KOPT-K1 (cell line): Measurements from ENCODE around the gene TRIP13.
"Not testable (repeated sequence)": the region's sequence is repeated elsewhere in the genome, so short reads cannot be mapped to it uniquely, and the experiment has no call there.

ENCODE experiments used
- H3K27ac ChIP-seq: fragments of 200-600 bp; sonication (generic); 2 replicates; pipeline ENCODE4 v1.5.1; 2016; ENCODE audit warnings: antibody characterized with exemption, mild to moderate bottlenecking, low read depth, low read length; ENCODE audit not compliant: poor library complexity, severe bottlenecking
- H3K36me3 ChIP-seq: fragments of 200-600 bp; sonication (generic); 2 replicates; pipeline ENCODE4 v1.5.1; 2017; ENCODE audit warnings: antibody characterized with exemption, mild to moderate bottlenecking, low read length, moderate library complexity; ENCODE audit not compliant: insufficient read depth
- H3K9me3 ChIP-seq: fragments of 200-600 bp; sonication (generic); 2 replicates; pipeline ENCODE4 v1.5.1; 2017; ENCODE audit warnings: antibody characterized with exemption, low read length, mild to moderate bottlenecking; ENCODE audit not compliant: insufficient read depth, poor library complexity, severe bottlenecking

Gene TRIP13, protein sequence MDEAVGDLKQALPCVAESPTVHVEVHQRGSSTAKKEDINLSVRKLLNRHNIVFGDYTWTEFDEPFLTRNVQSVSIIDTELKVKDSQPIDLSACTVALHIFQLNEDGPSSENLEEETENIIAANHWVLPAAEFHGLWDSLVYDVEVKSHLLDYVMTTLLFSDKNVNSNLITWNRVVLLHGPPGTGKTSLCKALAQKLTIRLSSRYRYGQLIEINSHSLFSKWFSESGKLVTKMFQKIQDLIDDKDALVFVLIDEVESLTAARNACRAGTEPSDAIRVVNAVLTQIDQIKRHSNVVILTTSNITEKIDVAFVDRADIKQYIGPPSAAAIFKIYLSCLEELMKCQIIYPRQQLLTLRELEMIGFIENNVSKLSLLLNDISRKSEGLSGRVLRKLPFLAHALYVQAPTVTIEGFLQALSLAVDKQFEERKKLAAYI

DNA sequence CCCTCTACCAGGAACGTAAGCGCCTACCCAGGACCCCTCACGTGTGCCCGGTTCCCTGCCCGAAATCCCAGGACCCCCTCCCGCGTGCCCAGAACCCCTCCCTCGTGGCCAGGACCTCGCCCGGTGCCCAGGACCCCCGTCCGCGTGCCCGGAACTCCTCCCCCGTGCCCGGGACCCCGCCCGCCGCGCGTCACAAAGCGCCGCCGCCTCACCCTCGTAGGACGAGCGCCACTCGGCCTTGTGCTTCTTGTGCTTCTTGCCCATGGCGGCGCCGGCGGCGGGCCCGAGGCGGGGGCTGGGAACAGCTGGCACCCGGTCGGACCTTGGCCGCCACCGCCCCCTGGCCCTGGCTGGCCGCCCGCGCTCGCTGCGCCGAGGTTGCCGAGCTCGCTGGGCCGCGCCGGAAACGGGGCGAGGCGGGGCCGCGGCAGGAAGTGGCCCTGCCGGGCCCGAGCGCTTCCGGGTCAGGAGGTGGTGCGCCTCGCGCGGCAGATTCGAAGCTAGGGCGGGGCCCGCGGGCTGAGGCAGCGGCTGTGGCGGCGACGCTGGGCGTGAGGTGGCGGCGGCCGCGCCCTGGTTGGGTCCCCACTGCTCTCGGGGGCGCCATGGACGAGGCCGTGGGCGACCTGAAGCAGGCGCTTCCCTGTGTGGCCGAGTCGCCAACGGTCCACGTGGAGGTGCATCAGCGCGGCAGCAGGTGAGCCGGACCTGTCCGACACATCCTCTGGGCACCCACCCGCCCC is at the start of gene TRIP13, which contains the start of gene BRD9:
Gene TRIP13, plus strand, starts transcription at position 491 of the 743 bp plus-strand sequence. Its CDS starts 115 bp downstream, at position 606.
Gene BRD9, minus strand, starts transcription at position 408 of the 743 bp plus-strand sequence. Its CDS starts 144 bp downstream, at position 264.
- Histone ChIP-seq H3K27ac (peak within 1 kb of the TSS; percentile 94), H3K36me3 (peaks cover 75% of the 10 kb centered on the region), H3K9me3 (no peaks in the 10 kb centered on the region)

DNA sequence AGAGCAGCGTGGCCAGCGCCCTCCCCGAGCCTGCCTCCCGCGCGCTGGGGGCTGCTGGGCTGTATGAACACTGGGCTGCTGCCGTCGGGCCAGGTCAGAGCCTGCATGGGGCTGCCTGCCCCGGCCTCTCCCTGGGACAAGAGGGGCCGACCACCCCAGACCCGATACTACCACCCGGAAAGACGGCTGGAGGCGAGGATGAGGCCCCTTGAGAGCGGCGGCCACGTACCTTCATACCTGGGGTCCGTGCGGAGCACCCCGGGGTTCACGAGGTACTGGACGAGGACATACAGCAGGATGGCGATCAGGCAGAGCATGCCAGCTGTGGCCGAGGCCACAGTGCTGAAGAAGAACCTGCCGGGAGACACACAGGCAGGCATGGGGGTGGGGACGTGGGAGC is 49.3 kb upstream of the TRIP13 start:
- not testable (repeated sequence) for H3K36me3 ChIP-seq, H3K27ac ChIP-seq, H3K9me3 ChIP-seq

DNA sequence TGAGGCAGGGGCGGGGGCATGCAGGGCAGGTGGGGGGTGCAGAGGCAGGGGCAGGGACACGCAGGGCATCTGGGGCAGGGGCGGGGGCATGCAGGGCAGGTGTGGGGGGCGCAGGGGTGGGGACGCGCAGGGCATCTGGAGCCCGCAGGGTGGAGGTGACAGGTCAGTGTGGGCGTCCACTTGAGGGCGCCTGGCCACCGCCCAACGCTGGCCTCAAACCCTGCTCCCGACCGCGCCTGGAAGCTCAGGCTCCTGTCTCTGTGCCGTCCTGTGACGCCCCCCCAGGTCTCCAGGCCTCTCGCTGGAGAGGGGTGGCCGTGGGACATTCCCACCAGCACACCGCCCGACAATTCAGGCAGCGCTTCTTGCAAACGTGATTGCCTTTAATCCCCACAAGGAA is 48.8 kb upstream of the TRIP13 start:
- H3K9me3 ChIP-seq, H3K27ac ChIP-seq, H3K36me3 ChIP-seq: not testable (repeated sequence)

DNA sequence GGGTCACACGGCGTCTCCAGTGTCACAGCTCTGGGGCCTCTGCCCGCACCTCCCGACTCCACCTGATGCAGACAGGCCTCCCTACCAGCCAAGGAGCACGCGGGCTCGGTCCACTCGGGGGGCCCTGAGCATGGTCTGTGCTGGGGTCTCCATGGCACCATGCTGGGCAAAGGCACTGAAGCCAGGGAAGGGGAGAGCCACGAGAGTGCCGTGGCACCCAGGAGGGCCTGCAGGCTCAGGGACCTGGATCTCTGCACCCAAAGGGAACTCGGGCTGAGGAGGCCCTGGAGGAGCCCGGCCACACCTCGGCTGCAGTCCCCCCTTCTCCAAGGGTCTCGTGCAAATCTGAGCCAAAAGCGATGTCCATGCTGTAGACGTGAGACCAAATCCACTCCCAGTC is 48.3 kb upstream of the TRIP13 start:
- H3K36me3 ChIP-seq, H3K9me3 ChIP-seq, H3K27ac ChIP-seq: not testable (repeated sequence)

DNA sequence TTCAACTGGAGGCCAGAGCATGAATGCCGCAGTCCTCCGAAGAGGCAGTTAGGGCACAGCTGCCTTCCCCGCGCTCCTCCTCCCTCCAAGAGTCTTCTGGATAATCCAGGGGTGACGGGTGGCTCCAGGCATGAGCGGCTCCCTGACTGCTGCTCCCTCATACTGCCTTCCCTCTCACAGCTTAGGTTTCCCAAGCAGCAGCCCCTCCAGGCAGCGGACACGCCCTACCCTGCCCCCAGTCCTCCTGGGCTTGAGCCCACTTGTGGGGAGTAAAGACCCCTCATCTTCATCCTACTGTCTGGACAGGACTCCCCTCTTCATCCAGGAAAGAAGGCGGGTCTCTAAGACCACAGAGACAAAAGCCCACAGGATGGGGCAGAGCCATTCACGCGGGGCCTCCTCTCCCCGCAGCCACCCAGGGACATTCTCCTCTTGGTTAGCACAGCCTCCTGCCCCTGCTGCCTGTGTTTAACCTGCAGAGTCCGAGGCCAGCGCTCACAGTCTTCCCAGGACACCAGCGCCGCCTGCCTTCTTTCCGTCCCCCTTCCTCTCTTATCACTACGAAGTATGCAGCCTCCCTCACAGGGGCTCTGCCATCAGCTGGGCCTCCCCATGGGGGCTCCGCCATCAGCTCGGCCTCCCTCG is 47.5 kb upstream of the TRIP13 start:
- not testable (repeated sequence) for H3K27ac ChIP-seq, H3K9me3 ChIP-seq, H3K36me3 ChIP-seq

DNA sequence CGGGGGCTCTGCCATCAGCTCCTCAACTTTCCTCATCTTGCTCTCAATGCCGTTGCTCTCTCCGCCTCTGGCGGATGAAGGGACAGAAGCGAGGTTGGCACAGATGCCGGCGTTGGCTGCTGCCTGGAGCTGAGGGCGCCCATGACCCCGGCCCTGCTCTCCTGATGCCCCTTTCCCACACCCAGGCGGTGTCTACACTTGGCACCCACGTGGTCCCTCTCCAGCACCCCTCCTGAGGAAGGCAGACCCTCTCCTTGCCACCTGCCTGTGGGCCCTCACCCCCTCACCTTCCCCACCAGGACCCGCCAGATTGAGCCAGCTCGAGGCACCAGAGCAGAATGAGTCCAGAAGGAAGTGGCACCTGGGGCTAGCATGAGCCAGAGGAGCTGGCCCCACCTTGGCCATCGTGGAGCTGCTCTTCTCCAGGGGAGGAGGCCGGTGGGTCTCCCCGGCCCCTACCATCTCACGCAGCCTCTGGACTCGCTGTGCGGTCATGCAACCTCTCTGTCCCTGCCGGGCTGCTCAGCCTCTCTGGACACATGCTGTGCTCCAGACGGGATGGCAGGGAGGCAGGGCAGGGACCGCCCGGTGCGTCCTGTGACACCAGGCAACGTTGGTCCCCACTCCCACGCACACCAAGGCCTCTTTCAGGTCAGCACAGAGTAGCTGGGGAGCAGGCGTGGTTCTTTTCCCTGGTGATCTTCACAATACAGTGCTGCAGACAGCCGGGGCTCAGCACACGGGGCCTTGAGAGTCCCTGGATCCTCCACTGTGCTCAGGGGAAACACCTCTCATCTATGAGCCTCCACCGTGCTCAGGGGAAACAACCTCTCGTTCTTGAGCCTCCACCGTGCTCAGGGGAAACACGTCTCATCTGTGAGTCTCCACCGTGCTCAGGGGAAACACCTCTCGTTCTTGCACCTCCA is 46.7 kb upstream of the TRIP13 start:
- H3K36me3 ChIP-seq, H3K9me3 ChIP-seq, H3K27ac ChIP-seq: not testable (repeated sequence)

DNA sequence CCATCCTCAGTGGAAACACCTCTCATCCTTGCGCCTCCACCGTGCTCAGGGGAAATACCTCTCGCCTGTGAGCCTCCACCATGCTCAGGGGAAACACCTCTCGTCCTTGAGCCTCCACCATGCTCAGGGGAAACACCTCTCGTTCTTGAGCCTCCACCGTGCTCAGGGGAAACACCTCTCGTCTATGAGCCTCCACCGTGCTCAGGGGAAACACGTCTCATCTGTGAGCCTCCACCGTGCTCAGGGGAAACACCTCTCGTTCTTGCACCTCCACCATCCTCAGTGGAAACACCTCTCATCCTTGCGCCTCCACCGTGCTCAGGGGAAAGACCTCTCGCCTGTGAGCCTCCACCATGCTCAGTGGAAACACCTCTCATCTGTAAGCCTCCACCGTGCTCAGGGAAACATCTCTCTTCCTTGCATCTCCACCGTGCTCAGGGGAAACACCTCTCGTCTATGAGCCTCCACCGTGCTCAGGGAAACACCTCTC is 46.0 kb upstream of the TRIP13 start:
- H3K27ac ChIP-seq, H3K9me3 ChIP-seq, H3K36me3 ChIP-seq: not testable (repeated sequence)

DNA sequence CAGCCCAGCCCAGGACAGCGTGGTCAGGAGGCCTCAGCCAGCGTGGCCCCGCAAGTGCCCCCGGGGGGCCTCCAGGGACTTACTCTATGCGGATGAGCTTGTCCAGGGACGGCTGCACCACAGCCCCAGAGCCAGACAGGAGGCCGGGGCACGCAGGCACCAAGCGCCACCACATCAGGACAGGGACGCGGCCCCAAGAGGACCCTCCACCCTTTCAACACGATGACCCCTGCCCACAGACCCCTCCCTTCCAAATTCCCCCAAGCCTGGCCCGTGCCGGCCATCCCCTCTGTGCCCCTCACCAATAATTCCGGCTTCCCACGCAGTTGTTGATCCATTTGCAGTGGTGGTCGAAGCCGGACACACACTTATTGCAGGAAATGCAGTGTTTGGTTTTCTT is 45.5 kb upstream of the TRIP13 start:
- not testable (repeated sequence) for H3K36me3 ChIP-seq, H3K27ac ChIP-seq, H3K9me3 ChIP-seq

DNA sequence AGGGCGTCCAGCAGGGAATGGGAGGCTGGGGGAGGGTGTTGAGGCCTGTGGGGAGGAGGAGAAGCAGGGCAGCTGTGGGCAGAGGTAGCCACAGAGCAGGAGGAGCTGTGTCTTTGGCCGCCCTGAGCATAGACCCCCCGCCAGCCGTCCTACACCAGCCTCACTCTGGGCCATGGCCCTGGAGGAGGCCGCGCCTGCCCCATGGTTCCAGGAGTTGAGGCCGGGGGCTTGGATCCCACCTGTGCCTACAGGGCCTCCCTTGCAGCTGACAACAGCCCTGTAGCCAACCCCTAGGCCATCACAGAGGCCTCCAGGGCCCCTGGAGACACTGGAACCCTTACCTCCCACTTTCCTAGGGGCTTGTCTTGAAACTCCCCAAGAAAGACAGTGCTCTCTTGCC is 44.9 kb upstream of the TRIP13 start:
- H3K27ac ChIP-seq, H3K9me3 ChIP-seq, H3K36me3 ChIP-seq: not testable (repeated sequence)

DNA sequence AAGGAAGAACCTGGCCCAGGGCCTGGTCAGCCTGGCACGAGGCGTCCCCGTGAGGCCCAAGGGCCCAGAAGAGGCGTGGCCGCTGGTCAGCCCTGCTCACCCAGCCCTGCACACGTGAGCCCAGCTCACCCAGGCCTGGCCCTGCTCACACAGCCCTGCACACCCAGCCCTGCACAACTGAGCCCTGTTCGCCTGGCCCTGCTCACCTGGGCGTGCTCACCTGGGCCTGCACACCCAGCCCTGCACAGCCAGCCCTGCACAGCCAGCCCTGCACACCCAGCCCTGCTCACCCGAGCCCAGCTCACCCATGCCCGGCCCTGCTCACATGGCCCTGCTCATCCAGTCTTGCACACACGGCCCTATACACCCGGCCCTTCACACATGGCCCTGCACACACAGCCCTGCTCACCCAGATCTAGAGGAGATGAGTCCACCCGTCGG is 44.0 kb upstream of the TRIP13 start:
- Histone ChIP-seq H3K36me3 (no peaks in the 10 kb centered on the region), H3K9me3 (no peaks in the 10 kb centered on the region), H3K27ac (no peak overlapping the region)

DNA sequence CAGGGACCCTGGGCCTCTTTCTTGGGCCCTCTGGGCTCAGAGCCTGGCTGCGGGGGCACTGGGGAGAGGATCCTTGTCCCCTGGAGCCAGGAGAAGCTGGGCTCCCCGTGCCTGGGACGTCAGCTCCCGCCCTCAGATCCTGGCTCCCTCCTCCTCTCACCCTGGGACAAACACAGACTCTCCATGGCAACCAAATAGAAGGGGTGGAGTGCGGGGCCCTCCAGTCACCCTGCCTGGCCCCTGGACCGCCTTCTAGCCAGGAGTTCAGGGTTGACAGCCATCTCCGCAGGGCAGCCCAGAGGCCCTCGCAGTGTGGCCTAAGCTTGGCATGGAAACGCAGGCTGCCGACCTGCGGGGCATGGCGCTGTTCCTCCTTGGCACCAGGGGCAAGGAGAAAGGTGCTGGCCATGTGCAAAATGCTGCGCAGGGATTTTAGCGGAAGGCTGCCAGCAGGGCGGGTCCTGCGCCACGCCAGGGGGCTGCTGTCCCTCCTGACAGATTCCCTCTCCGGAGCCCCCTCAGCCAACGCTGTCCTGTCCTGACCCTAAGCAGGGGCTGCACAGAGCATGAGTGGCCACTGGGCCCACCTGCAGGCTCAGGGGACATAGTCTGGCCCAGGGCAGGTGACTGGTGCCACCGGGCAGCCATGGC is 42.9 kb upstream of the TRIP13 start:
- Histone ChIP-seq H3K27ac (no peak overlapping the region), H3K9me3 (no peaks in the 10 kb centered on the region), H3K36me3 (no peaks in the 10 kb centered on the region)

DNA sequence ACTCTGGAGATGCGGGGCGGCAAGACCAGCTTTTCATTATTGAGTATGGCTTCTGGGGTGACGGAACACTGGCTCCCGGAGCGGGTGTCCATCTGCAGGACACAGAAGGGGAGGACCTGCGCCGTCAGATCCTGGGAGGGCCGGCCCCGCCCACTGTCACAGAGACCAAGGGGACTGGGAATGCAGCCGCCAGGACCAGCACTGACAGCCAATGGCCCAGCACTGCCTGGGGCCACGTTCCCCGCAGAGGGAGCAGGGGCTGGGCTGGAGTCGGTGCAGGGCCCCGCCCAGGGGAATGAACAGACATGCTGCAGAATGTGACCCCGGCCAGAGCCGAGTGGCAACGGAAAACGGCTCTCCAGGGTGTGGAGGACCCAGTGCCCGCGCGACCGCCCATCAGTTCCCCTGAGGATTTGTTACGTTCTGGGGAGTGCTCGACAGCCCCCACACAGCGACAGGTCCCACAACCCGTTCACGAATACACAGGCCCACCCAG is 42.1 kb upstream of the TRIP13 start, which contains the start of gene ZDHHC11:
Gene ZDHHC11, minus strand, starts transcription at position 476 of the 496 bp plus-strand sequence. Its CDS starts 384 bp downstream, at position 92.
- no peaks in the 10 kb centered on the region for H3K36me3 ChIP-seq
- no peak within 1 kb of the TSS for H3K27ac ChIP-seq
- H3K9me3 ChIP-seq = no peaks in the 10 kb centered on the region

DNA sequence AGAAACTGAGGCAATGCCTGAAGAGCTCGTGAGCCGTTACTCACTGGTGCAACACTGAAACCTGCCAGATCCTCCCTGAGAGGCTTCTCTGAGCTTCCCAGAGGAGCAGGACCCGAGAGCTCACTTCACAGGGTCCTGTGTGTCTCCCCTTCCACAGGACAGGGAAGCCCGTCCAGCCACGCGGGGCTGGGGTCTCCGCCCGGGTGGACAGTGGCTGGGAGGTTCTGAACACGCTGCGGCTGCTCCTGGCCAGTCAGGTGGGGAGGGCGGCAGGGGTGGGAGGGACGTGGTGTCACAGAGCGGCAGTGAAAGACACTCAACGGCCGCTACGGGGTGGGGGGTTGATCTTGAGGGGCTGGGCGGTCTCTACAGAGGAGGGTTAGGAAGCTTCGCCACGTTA is 41.6 kb upstream of the TRIP13 start:
- Histone ChIP-seq H3K9me3 (no peaks in the 10 kb centered on the region), H3K36me3 (no peaks in the 10 kb centered on the region), H3K27ac (no peak overlapping the region)

DNA sequence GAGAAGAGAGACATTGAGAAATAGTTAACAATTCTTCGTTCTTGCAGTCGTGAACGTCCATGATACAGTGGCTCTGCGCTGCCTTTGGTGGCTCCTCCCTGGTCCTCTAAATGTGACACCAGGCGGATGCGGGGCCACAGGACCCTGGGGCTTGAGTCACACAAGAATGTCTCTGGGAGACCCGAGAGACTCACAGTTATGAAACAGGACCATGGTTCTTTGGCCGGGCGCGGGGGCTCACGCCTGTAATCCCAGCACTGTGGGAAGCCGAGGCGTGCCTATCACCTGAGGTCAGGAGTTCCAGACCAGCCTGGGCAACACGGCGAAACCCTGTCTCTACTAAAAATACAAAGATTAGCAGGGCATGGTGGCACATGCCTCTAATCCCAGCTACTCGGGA is 41.1 kb upstream of the TRIP13 start:
- H3K36me3 ChIP-seq = no peaks in the 10 kb centered on the region
- H3K27ac ChIP-seq = no peak overlapping the region
- H3K9me3 ChIP-seq = no peaks in the 10 kb centered on the region
